HFFc6 (cell line): ENCODE results near the gene EFCC1. TPM values are rescaled to one million over a fixed set of nuclear protein-coding genes. Genes with fewer than 3 reads are reported as not detected.
"Not testable (repeated sequence)": the region's sequence is repeated elsewhere in the genome, so short reads cannot be mapped to it uniquely, and the experiment has no call there.

Experiments
- DNase-seq: peaks from one replicate; pipeline ENCODE4 v3.0.0-alpha.2; 2018
- H3K27ac Mint-ChIP-seq: 2 replicates; pipeline ENCODE4 v1.8.0; 2020; ENCODE audit warnings: mild to moderate bottlenecking, mixed read lengths
- H3K27me3 Mint-ChIP-seq: 2 replicates; pipeline ENCODE4 v1.8.0; 2021; ENCODE audit warnings: mild to moderate bottlenecking, moderate library complexity, mixed read lengths; ENCODE audit not compliant: insufficient read depth
- H3K36me3 Mint-ChIP-seq: 2 replicates; pipeline ENCODE4 v1.8.0; 2021; ENCODE audit warnings: low read depth, mixed read lengths
- H3K4me1 Mint-ChIP-seq: 2 replicates; pipeline ENCODE4 v1.8.0; 2020; ENCODE audit warnings: low read depth, mixed read lengths
- H3K4me3 Mint-ChIP-seq: 2 replicates; pipeline ENCODE4 v1.8.0; 2020; ENCODE audit warnings: mild to moderate bottlenecking, moderate library complexity, mixed read lengths
- H3K9me3 Mint-ChIP-seq: 2 replicates; pipeline ENCODE4 v1.8.0; 2020; ENCODE audit warnings: mild to moderate bottlenecking, mixed read lengths
- CTCF ChIP-seq: fragments of 200-600 bp; sonication (generic); IDR thresholded peaks from 2 replicates; pipeline ENCODE4 v1.5.0; 2021; ENCODE audit warnings: antibody characterized with exemption, mild to moderate bottlenecking
- total RNA-seq, 6 experiments: library from RNA; stranded (reverse); fragmentation: NEBNext Ultra II Directional; extraction: Animal tissue kit (Norgen Biotek cat#: 25700); gene quantifications; 2 replicates in 1 of 6; 3 replicates in 5 of 6; pipeline ENCODE4 v1.2.3, GENCODE V29; 2021

EFCC1 gene
- total RNA-seq, 6 experiments from 2014 or later = not detected

GRCh38 chr3:129084501-129084900, 83.4 kb downstream of the EFCC1 start:
- H3K27me3 Mint-ChIP-seq = peaks cover 7% of the 10 kb centered on the region

GRCh38 chr3:129085165-129085715, 84.1 kb downstream of the EFCC1 start:
- Mint-ChIP-seq H3K4me3 (no peak overlapping the region), H3K27me3 (peaks cover 6% of the 10 kb centered on the region), H3K36me3 (no peaks in the 10 kb centered on the region), H3K27ac (no peak overlapping the region), H3K9me3 (no peaks in the 10 kb centered on the region), H3K4me1 (no peaks in the 10 kb centered on the region)
- DNase-seq = no peak
- TF ChIP-seq CTCF = no peak

More at GRCh38 chr3:129084501-129084900, 83.4 kb downstream of the EFCC1 start:
- DNase-seq = no peak
- Mint-ChIP-seq H3K9me3 (no peaks in the 10 kb centered on the region), H3K27ac (no peak overlapping the region), H3K4me1 (no peaks in the 10 kb centered on the region), H3K4me3 (no peak overlapping the region), H3K36me3 (no peaks in the 10 kb centered on the region)
- no peak for TF ChIP-seq CTCF

GRCh38 chr3:129085818-129086217, 84.7 kb downstream of the EFCC1 start:
- no peak for TF ChIP-seq CTCF
- H3K36me3 Mint-ChIP-seq = no peaks in the 10 kb centered on the region
- no peaks in the 10 kb centered on the region for H3K4me1 Mint-ChIP-seq
- DNase-seq = no peak
- H3K27me3 Mint-ChIP-seq = peaks cover 6% of the 10 kb centered on the region
- H3K9me3 Mint-ChIP-seq = no peaks in the 10 kb centered on the region
- H3K27ac Mint-ChIP-seq = no peak overlapping the region
- no peak overlapping the region for H3K4me3 Mint-ChIP-seq

- H3K27me3 Mint-ChIP-seq = peaks cover 2% of the 10 kb centered on the region
- no peak overlapping the region for H3K4me3 Mint-ChIP-seq
- peak; percentile 8 for DNase-seq
- no peak for TF ChIP-seq CTCF
- H3K4me1 Mint-ChIP-seq = no peaks in the 10 kb centered on the region
- no peak overlapping the region for H3K27ac Mint-ChIP-seq
- no peaks in the 10 kb centered on the region for H3K36me3 Mint-ChIP-seq
- no peaks in the 10 kb centered on the region for H3K9me3 Mint-ChIP-seq
These were observed 86.1 kb downstream of the EFCC1 start for GRCh38 chr3:129087138-129087702.

- H3K36me3 Mint-ChIP-seq, H3K9me3 Mint-ChIP-seq, H3K27ac Mint-ChIP-seq, H3K4me3 Mint-ChIP-seq, H3K4me1 Mint-ChIP-seq, H3K27me3 Mint-ChIP-seq: not testable (repeated sequence)
- DNase-seq = peak; percentile 25
These were observed 86.8 kb downstream of the EFCC1 start for GRCh38 chr3:129087904-129088303.

GRCh38 chr3:129088312-129088711, 87.2 kb downstream of the EFCC1 start:
- H3K27ac Mint-ChIP-seq, H3K4me3 Mint-ChIP-seq, H3K27me3 Mint-ChIP-seq, H3K4me1 Mint-ChIP-seq, H3K36me3 Mint-ChIP-seq, H3K9me3 Mint-ChIP-seq, DNase-seq: not testable (repeated sequence)

Other genes starting within 250 kb of the EFCC1 start
- gene ACAD9, start 121.7 kb upstream of the EFCC1 start, total RNA-seq = 10 to 100 TPM; 37.5 to 47.1 (median 45.1) TPM
- gene CFAP92, start 7.2 kb upstream of the EFCC1 start, total RNA-seq = not detected
- gene GP9, start 59.5 kb downstream of the EFCC1 start, total RNA-seq = not detected
- gene RAB43, start 120.5 kb downstream of the EFCC1 start, total RNA-seq = 10 to 100 TPM; 17.1 to 28.0 (median 22.0) TPM
- 10 to 100 TPM; 34.6 to 50.6 (median 42.2) TPM for gene ISY1, start 159.8 kb downstream of the EFCC1 start, total RNA-seq
- 100 to 1,000 TPM; 229 to 242 (median 240) TPM for gene CNBP, start 182.6 kb downstream of the EFCC1 start, total RNA-seq
- gene COPG1, start 248.3 kb downstream of the EFCC1 start, total RNA-seq = 100 to 1,000 TPM; 316 to 393 (median 342) TPM